Small intestine (tissue), 7 donors: ENCODE data around the gene TMEM179. TPM values are rescaled to one million over a fixed set of nuclear protein-coding genes. Genes with fewer than 3 reads are reported as not detected.

Experiments used
- DNase-seq, 2 donors: peaks; one replicate each; pipeline versions ENCODE4 v3.0.0 to v3.0.0-alpha.2; 2013
- FAIRE-seq: peaks from 2 replicates; lab custom pipeline; 2012; peaks lifted over from hg19 to GRCh38; lab: Jason Lieb, UNC
- H3K27ac ChIP-seq, 3 donors: one replicate each; pipeline ENCODE4 v1.5.1; 2013; ENCODE audit warnings: low read length in 2 of 3, mild to moderate bottlenecking in 2 of 3, control low read depth in 1 of 3, inconsistent platforms in 1 of 3, low read depth in 1 of 3, moderate library complexity in 1 of 3
- H3K27me3 ChIP-seq, 3 donors: one replicate each; pipeline ENCODE4 v1.6.1; 2013; ENCODE audit warnings: low read length in 3 of 3, inconsistent platforms in 1 of 3; ENCODE audit not compliant: control insufficient read depth in 3 of 3, insufficient read depth in 3 of 3
- H3K36me3 ChIP-seq, 3 donors: one replicate each; pipeline ENCODE4 v1.6.1; 2013; ENCODE audit warnings: low read length in 3 of 3, inconsistent platforms in 1 of 3, low read depth in 1 of 3, mild to moderate bottlenecking in 1 of 3, moderate library complexity in 1 of 3; ENCODE audit not compliant: control insufficient read depth in 3 of 3, insufficient read depth in 2 of 3
- H3K4me1 ChIP-seq, 3 donors: one replicate each; pipeline ENCODE4 v1.6.1; 2013; ENCODE audit warnings: low read length in 2 of 3, inconsistent platforms in 1 of 3, low read depth in 1 of 3, mild to moderate bottlenecking in 1 of 3, moderate library complexity in 1 of 3; ENCODE audit not compliant: control insufficient read depth in 3 of 3, insufficient read depth in 2 of 3
- H3K4me3 ChIP-seq, 3 donors: one replicate each; pipeline ENCODE4 v1.5.1; 2013; ENCODE audit warnings: low read length in 3 of 3, control low read depth in 1 of 3, inconsistent platforms in 1 of 3, low read depth in 1 of 3, mild to moderate bottlenecking in 1 of 3, moderate library complexity in 1 of 3
- H3K9me3 ChIP-seq, 2 donors: one replicate each; pipeline ENCODE4 v1.6.1; 2013; ENCODE audit warnings: low read depth in 1 of 2, low read length in 1 of 2; ENCODE audit not compliant: control insufficient read depth in 2 of 2, insufficient read depth in 1 of 2
- WGBS, 3 donors: extraction: QIAGEN DNeasy Blood & Tissue Kit; methylation state at CpG; one replicate each; pipeline ENCODE4 v1.1.7; 2013; 5-methylcytosine and 5-hydroxymethylcytosine counted together
- polyA plus RNA-seq, 4 donors: library from polyadenylated mRNA; stranded (reverse) in 3 of 4; unstranded in 1 of 4; fragments of 200-250 nt in 3 of 4; fragments of 120-200 nt in 1 of 4; gene quantifications; one replicate each; pipeline versions ENCODE4 v1.2.1 to v1.2.3, GENCODE V29; 2013
- donor health status: healthy with polysubstance abuse.
- donor health status: control.
- donor health status: control.
- donor health status: Bipolar disorder and iron deficiency.
- donor health status: healthy.

The TMEM179 gene
- polyA plus RNA-seq, 4 donors: 3.0 to 11.2 TPM; not detected in 2

- Histone ChIP-seq H3K4me3 (no peak overlapping the region), H3K27ac (no peak overlapping the region), H3K27me3 (peaks cover 0 to 7% (median 0%) of the 10 kb centered on the region in 3 donors), H3K36me3 (no peaks in the 10 kb centered on the region), H3K9me3 (peaks cover 0 to 4% of the 10 kb centered on the region in 2 donors), H3K4me1 (no peaks in the 10 kb centered on the region)
- FAIRE-seq (no peak), DNase-seq (no peak)
- 20 to 32% (median 22%) methylated on average over 12 to 14 of the region's 15 CpGs for WGBS, 3 donors
Measured at GRCh38 chr14:104548802-104549535, 55.6 kb downstream of the TMEM179 start.

DNA sequence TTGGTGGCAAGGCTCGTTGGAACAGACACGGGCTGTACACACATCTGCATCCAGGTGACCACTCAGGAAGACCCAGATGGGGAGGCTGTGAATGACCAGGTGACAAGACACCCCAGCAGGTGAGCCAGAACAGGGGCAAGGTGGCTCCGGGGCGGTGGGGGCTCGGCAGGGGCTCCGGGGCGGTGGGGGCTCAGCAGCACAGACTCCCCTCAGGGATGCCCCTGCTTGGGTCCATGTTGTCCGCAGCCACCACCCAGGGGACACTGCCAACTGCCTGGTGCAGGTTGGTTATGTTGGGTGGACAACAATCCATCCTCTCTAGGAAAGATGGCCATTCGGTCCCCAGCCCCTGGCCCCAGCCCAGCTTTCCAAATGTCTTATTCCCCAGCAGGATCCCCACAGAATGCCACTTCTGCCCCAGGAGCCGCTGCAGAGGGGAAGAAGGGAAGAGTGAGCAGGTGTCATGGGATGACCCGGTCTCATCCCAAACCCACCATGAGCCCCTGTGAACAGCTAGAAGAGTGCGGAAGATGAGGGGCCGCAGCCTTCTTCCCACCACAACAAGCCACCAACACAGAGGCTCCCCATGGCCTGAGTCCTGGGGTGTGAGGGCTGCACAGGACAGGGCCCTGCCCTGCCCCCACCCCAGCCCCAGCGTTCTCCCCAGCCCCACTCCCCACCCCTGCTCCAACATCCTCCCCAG lies 56.4 kb downstream of the TMEM179 start:
- H3K4me1 ChIP-seq: no peaks in the 10 kb centered on the region
- H3K36me3 ChIP-seq: no peaks in the 10 kb centered on the region
- H3K9me3 ChIP-seq: peaks cover 0 to 4% of the 10 kb centered on the region in 2 donors
- H3K27ac ChIP-seq: no peak overlapping the region
- 74 to 86% (median 77%) methylated on average over 12 to 14 of the region's 14 CpGs for WGBS, 3 donors
- peaks cover 0 to 9% (median 0%) of the 10 kb centered on the region in 3 donors for H3K27me3 ChIP-seq
- DNase-seq: no peak
- H3K4me3 ChIP-seq: no peak overlapping the region
- no peak for FAIRE-seq

DNA sequence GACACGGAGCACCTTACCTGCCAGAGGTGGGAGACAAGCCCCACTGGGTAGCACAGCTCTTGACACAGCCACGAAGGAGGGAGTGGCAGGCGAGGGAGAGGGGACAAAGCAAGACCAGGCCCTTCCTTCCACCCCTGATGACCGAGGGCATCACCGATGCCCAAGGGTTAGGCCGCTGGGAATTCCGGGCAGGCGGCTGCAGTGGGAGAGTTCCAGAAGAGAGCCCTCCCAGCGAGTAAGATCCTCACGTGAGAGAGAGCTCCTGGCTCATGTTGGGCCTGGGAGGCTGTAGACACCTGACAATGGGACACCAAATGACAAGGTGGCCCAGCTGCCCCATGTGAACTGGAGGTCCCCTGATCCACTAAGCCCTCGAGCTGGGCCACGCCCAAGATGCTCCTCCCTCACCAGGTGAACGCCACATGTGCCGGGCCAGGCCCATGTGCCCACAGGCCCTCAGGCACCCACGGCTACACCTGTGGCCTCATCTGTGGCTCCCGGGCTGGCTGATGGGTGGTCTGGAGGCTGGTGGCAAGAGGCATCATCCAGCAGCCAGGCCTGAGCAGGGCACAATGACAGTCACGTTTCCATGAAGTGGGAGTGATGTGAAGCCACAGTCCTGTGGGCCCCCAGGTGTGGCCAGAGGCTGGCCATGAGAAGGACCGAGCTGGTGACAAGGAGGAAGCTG lies 57.1 kb downstream of the TMEM179 start:
- 67 to 85% (median 72%) methylated on average over 17 to 18 of the region's 18 CpGs for WGBS, 3 donors
- DNase-seq (no peak), FAIRE-seq (no peak)
- Histone ChIP-seq H3K27me3 (peaks cover 0 to 11% (median 0%) of the 10 kb centered on the region in 3 donors), H3K4me1 (no peaks in the 10 kb centered on the region), H3K4me3 (no peak overlapping the region), H3K27ac (no peak overlapping the region), H3K36me3 (no peaks in the 10 kb centered on the region), H3K9me3 (peaks cover 0 to 4% of the 10 kb centered on the region in 2 donors)

GRCh38 chr14:104546591-104547309 lies 57.8 kb downstream of the TMEM179 start:
- H3K4me1 ChIP-seq: no peaks in the 10 kb centered on the region
- DNase-seq: no peak
- H3K27me3 ChIP-seq: peaks cover 0 to 11% (median 0%) of the 10 kb centered on the region in 3 donors
- no peaks in the 10 kb centered on the region for H3K36me3 ChIP-seq
- H3K9me3 ChIP-seq: peaks cover 0 to 4% of the 10 kb centered on the region in 2 donors
- H3K4me3 ChIP-seq: no peak overlapping the region
- no peak for FAIRE-seq
- no peak overlapping the region for H3K27ac ChIP-seq
- WGBS, 3 donors: 73 to 80% (median 78%) methylated on average over 15 to 19 of the region's 19 CpGs

- FAIRE-seq (no peak), DNase-seq (no peak)
- Histone ChIP-seq H3K36me3 (no peaks in the 10 kb centered on the region), H3K4me3 (no peak overlapping the region), H3K9me3 (peaks cover 0 to 4% of the 10 kb centered on the region in 2 donors), H3K27me3 (peaks cover 0 to 11% (median 0%) of the 10 kb centered on the region in 3 donors), H3K4me1 (no peaks in the 10 kb centered on the region), H3K27ac (no peak overlapping the region)
- WGBS, 3 donors: 27 to 35% (median 28%) methylated on average over 24 of the region's 24 CpGs
Measured at GRCh38 chr14:104545942-104546501, 58.5 kb downstream of the TMEM179 start.

- Histone ChIP-seq H3K4me3 (no peak overlapping the region), H3K9me3 (peaks cover 0 to 4% of the 10 kb centered on the region in 2 donors), H3K27me3 (peaks cover 0 to 11% (median 0%) of the 10 kb centered on the region in 3 donors), H3K4me1 (no peaks in the 10 kb centered on the region), H3K27ac (no peak overlapping the region), H3K36me3 (no peaks in the 10 kb centered on the region)
- FAIRE-seq: no peak
- WGBS, 3 donors: 58 to 62% (median 58%) methylated on average over 32 of the region's 32 CpGs
- no peak for DNase-seq
Measured at GRCh38 chr14:104545151-104545941, 59.2 kb downstream of the TMEM179 start.

DNA sequence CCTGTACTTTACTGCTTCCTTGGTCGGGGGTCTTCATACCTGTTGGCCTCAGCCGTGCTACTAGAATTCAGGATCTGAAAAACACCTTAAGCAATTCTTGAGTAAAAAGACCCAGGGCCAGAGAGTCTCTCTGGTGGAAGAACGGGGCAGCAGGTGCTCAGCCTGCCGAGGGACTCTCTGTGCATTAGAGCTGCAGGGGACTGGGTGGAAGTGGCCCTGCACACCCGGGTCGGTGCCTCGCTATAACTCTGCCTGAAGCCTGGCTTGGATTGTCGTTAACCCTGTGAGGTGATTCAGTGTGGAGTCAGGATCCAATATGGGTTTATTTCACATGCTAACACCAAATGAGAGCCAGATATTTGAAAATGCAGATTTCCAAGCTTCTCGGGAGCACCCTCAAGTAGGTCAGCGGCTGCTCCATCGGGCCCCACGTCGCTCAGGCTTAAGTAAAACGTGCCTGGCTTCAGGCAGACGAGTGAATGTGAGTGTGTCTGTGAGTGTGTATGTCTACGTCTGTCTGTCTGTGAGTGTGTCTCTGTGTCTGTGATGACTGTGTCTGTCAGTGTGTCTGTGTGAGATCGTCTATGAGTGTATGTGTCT lies 60.1 kb downstream of the TMEM179 start:
- H3K27me3 ChIP-seq: peaks cover 0 to 11% (median 0%) of the 10 kb centered on the region in 3 donors
- H3K9me3 ChIP-seq: no peaks in the 10 kb centered on the region
- H3K4me1 ChIP-seq: no peaks in the 10 kb centered on the region
- no peak overlapping the region for H3K27ac ChIP-seq
- no peak overlapping the region for H3K4me3 ChIP-seq
- DNase-seq (no peak), FAIRE-seq (no peak)
- no peaks in the 10 kb centered on the region for H3K36me3 ChIP-seq
- 54 to 71% (median 65%) methylated on average over 17 of the region's 17 CpGs for WGBS, 3 donors
